GM23338 (cell line): ENCODE results near the gene FUT6.

Source experiments
- CREB1 ChIP-seq: fragments of 250-450 bp; sonication (Bioruptor Pico); IDR thresholded peaks from 2 replicates; pipeline ENCODE4 v1.5.0; 2020; ENCODE audit warnings: low read depth, mild to moderate bottlenecking, moderate library complexity
- CTCF ChIP-seq, 2 experiments: fragments of 200-600 bp in 1 of 2; sonication (generic) in 1 of 2; conservative IDR thresholded peaks; 2 replicates each; pipeline versions ENCODE4 v1.5.1 to v1.6.1; 2016 to 2017; ENCODE audit warnings: antibody characterized with exemption in 2 of 2, low read depth in 2 of 2, mild to moderate bottlenecking in 2 of 2, moderate library complexity in 1 of 2
- EZH2 ChIP-seq: fragments of 200-600 bp; sonication (generic); IDR thresholded peaks from one replicate; pipeline ENCODE4 v1.8.0; 2017; ENCODE audit warnings: antibody characterized with exemption, mild to moderate bottlenecking, low read depth; ENCODE audit not compliant: unreplicated experiment
- POLR2AphosphoS5 ChIP-seq: IDR thresholded peaks from 2 replicates; pipeline ENCODE4 v1.6.1; 2016; ENCODE audit warnings: antibody characterized with exemption, low read depth
- REST ChIP-seq: IDR thresholded peaks from one replicate; pipeline ENCODE4 v1.6.1; 2018; ENCODE audit warnings: antibody characterized with exemption; ENCODE audit not compliant: unreplicated experiment

- no peak for TF ChIP-seq CTCF (conservative IDR thresholded peaks at IDR 0.05; ENCODE audit: low read depth in 2 of 2)
- TF ChIP-seq POLR2AphosphoS5 = no peak
- TF ChIP-seq EZH2 = no peak
- TF ChIP-seq CREB1 = no peak
- no peak for TF ChIP-seq REST
Observed at GRCh38 chr19:5789351-5789761, 50.1 kb downstream of the FUT6 start.
